SK-N-SH (cell line): ENCODE measurements around the gene CETN1. TPM values are rescaled to one million over a fixed set of nuclear protein-coding genes. Genes with fewer than 3 reads are reported as not detected.

Experiments used
- CTCF ChIA-PET: fragments of 300-600, 350-600 bp; formaldehyde crosslinking; extraction: SDS; loops from one replicate; lab custom pipeline; 2021; lab: Yijun Ruan, JAX
- POLR2A ChIA-PET: fragments of 350-600 bp; sonication (Branson Sonifier 250); formaldehyde crosslinking; extraction: SDS; loops from one replicate; lab custom pipeline; 2020; ENCODE audit warnings: antibody characterized with exemption, inconsistent platforms; lab: Yijun Ruan, JAX
- DNase-seq: peaks from one replicate; pipeline ENCODE4 v3.0.0; 2012
- H2AFZ ChIP-seq: fragments of 200-600 bp; sonication (generic); 2 replicates; pipeline ENCODE4 v1.8.1; 2016; ENCODE audit warnings: antibody characterized with exemption, mild to moderate bottlenecking, low read depth
- H3F3A ChIP-seq: fragments of 200-600 bp; sonication (generic); replicated peaks from 2 replicates; pipeline ENCODE3; 2016; ENCODE audit warnings: antibody characterized with exemption, mild to moderate bottlenecking; ENCODE audit not compliant: insufficient read depth
- H3K27ac ChIP-seq, 2 experiments: fragments of 200-500 bp in 1 of 2; fragments of 200-600 bp in 1 of 2; sonication (Bioruptor generic) in 1 of 2; sonication (generic), shearing (Covaris generic) in 1 of 2; 2 replicates each; pipeline versions ENCODE4 v1.5.1 to v1.6.1; 2014 to 2016; ENCODE audit warnings: low read depth in 2 of 2, inconsistent platforms in 1 of 2, low read length in 1 of 2, mild to moderate bottlenecking in 1 of 2, mixed read lengths in 1 of 2
- H3K27me3 ChIP-seq: fragments of 200-600 bp; sonication (generic), shearing (Covaris generic); 2 replicates; pipeline ENCODE4 v1.6.1; 2016; ENCODE audit warnings: mixed run types; ENCODE audit not compliant: insufficient read depth
- H3K36me3 ChIP-seq, 2 experiments: fragments of 200-500 bp in 1 of 2; fragments of 200-600 bp in 1 of 2; sonication (Bioruptor generic) in 1 of 2; sonication (generic) in 1 of 2; replicated peaks in 1 of 2; 2 replicates each; pipeline versions ENCODE3 to v1.5.1; 2014 to 2016; ENCODE audit warnings: low read length in 1 of 2, mild to moderate bottlenecking in 1 of 2; ENCODE audit not compliant: insufficient read depth in 2 of 2, control insufficient read depth in 1 of 2
- H3K4me1 ChIP-seq, 2 experiments: fragments of 200-500 bp in 1 of 2; fragments of 200-600 bp in 1 of 2; sonication (Bioruptor generic) in 1 of 2; sonication (generic), shearing (Covaris generic) in 1 of 2; 2 replicates each; pipeline versions ENCODE4 v1.5.1 to v1.6.1; 2014 to 2016; ENCODE audit warnings: low read depth in 1 of 2, low read length in 1 of 2, mixed run types in 1 of 2; ENCODE audit not compliant: insufficient read depth in 2 of 2, control insufficient read depth in 1 of 2
- H3K4me2 ChIP-seq: fragments of 200-600 bp; sonication (generic), shearing (Covaris generic); 2 replicates; pipeline ENCODE4 v1.6.1; 2017; ENCODE audit warnings: mixed run types
- H3K4me3 ChIP-seq, 2 experiments: fragments of 200-500 bp in 1 of 2; fragments of 200-600 bp in 1 of 2; sonication (Bioruptor generic) in 1 of 2; sonication (generic), shearing (Covaris generic) in 1 of 2; 2 replicates each; pipeline versions ENCODE4 v1.5.1 to v1.8.1; 2014 to 2016; ENCODE audit warnings: low read depth in 2 of 2, inconsistent platforms in 1 of 2, low read length in 1 of 2, mild to moderate bottlenecking in 1 of 2, mixed read lengths in 1 of 2, moderate library complexity in 1 of 2
- H3K79me2 ChIP-seq: fragments of 200-600 bp; sonication (generic); 2 replicates; pipeline ENCODE4 v1.8.1; 2017; ENCODE audit warnings: mild to moderate bottlenecking; ENCODE audit not compliant: insufficient read depth
- H3K9ac ChIP-seq: fragments of 200-600 bp; sonication (generic); 2 replicates; pipeline ENCODE4 v1.6.1; 2017; ENCODE audit warnings: mixed run types
- H3K9me2 ChIP-seq: fragments of 200-600 bp; sonication (generic); 2 replicates; pipeline ENCODE4 v1.6.1; 2017; ENCODE audit warnings: mixed run types
- H3K9me3 ChIP-seq: fragments of 200-600 bp; sonication (generic); 2 replicates; pipeline ENCODE4 v1.6.1; 2017; ENCODE audit warnings: mixed run types, mild to moderate bottlenecking, moderate library complexity
- H4K20me1 ChIP-seq: fragments of 200-600 bp; sonication (generic); 2 replicates; pipeline ENCODE4 v1.6.1; 2017; ENCODE audit warnings: mild to moderate bottlenecking, mixed run types; ENCODE audit not compliant: insufficient read depth
- ELF1 ChIP-seq: IDR thresholded peaks from 2 replicates; pipeline ENCODE4 v1.4.0; 2012
- EZH2phosphoT487 ChIP-seq: fragments of 200-600 bp; sonication (generic); IDR thresholded peaks from 2 replicates; pipeline ENCODE4 v1.6.1; 2017; ENCODE audit warnings: low read depth, mixed run types, mild to moderate bottlenecking, antibody characterized with exemption, moderate library complexity, borderline replicate concordance
- FOXM1 ChIP-seq: IDR thresholded peaks from 2 replicates; pipeline ENCODE4 v1.4.0; 2012; ENCODE audit warnings: low read depth, mild to moderate bottlenecking
- GABPA ChIP-seq: IDR thresholded peaks from 2 replicates; pipeline ENCODE4 v1.4.0; 2012; ENCODE audit warnings: low read depth, mild to moderate bottlenecking
- JUND ChIP-seq: IDR thresholded peaks from 2 replicates; pipeline ENCODE4 v1.4.0; 2012
- NFIC ChIP-seq: IDR thresholded peaks from 2 replicates; pipeline ENCODE4 v1.4.0; 2012; ENCODE audit warnings: borderline replicate concordance
- RCOR1 ChIP-seq: fragments of 150-350 bp; IDR thresholded peaks from 2 replicates; pipeline ENCODE4 v1.6.1; 2017; ENCODE audit warnings: antibody characterized with exemption, low read length
- RFX5 ChIP-seq: IDR thresholded peaks from 2 replicates; pipeline ENCODE4 v1.6.1; 2012; ENCODE audit warnings: mild to moderate bottlenecking, improper control_type of control experiment, low read length
- SIN3A ChIP-seq: IDR thresholded peaks from 2 replicates; pipeline ENCODE4 v1.6.1; 2012; ENCODE audit warnings: low read depth, mild to moderate bottlenecking, low read length, moderate library complexity, borderline replicate concordance
- SMC3 ChIP-seq: IDR thresholded peaks from 2 replicates; pipeline ENCODE4 v1.6.1; 2012; ENCODE audit warnings: low read depth, low read length, improper control_type of control experiment
- TAF1 ChIP-seq: IDR thresholded peaks from 2 replicates; pipeline ENCODE4 v1.6.1; 2012; ENCODE audit warnings: low read depth, mild to moderate bottlenecking, low read length, moderate library complexity, borderline replicate concordance
- TCF12 ChIP-seq: IDR thresholded peaks from 2 replicates; pipeline ENCODE4 v1.4.0; 2012
- YY1 ChIP-seq: IDR thresholded peaks from 2 replicates; pipeline ENCODE4 v1.4.0; 2012; ENCODE audit warnings: low read depth, mild to moderate bottlenecking
- ZBTB33 ChIP-seq: IDR thresholded peaks from 2 replicates; pipeline ENCODE4 v1.4.0; 2012; ENCODE audit warnings: low read depth, borderline replicate concordance
- polyA plus RNA-seq, 3 experiments: library from polyadenylated mRNA; depleted of rRNA; stranded (reverse); fragments of >200 nt; gene quantifications; 2 replicates each; pipeline ENCODE4 v1.2.3, GENCODE V29; 2012
- TF ChIP-seq, protein P1 (sequence below): fragments of 150-350 bp; IDR thresholded peaks from 2 replicates; pipeline ENCODE4 v1.6.1; 2016; ENCODE audit warnings: mild to moderate bottlenecking, low read depth, low read length
- TF ChIP-seq, protein P2 (sequence below): fragments of 150-350 bp; IDR thresholded peaks from 2 replicates; pipeline ENCODE4 v1.6.1; 2017; ENCODE audit warnings: antibody characterized with exemption, low read length, low read depth, borderline replicate concordance
- TF ChIP-seq, protein P3 (sequence below): IDR thresholded peaks from 2 replicates; pipeline ENCODE4; 2012

Gene CETN1
- polyA plus RNA-seq, 1 of the 3 experiments (the other 2 are of a cell fraction): not detected

- Histone ChIP-seq H3K4me3 (no peak overlapping the region), H3K9ac (no peak overlapping the region), H3F3A (no peaks in the 10 kb centered on the region), H3K9me3 (no peaks in the 10 kb centered on the region), H3K9me2 (no peaks in the 10 kb centered on the region), H2AFZ (no peak overlapping the region), H3K27me3 (no peaks in the 10 kb centered on the region), H3K4me1 (no peaks in the 10 kb centered on the region; a peak in 1 of 4 replicates), H3K79me2 (no peaks in the 10 kb centered on the region), H3K27ac (no peak overlapping the region), H4K20me1 (no peaks in the 10 kb centered on the region), H3K4me2 (no peak overlapping the region), H3K36me3 (no peaks in the 10 kb centered on the region)
- no peak for DNase-seq
- ChIA-PET CTCF (no interaction called here), POLR2A (no interaction called here)
- TF ChIP-seq TCF12: no peak
- TF ChIP-seq ELF1: no peak
- no peak for TF ChIP-seq ZBTB33
- no peak for TF ChIP-seq FOXM1
- TF ChIP-seq, protein P1, sequence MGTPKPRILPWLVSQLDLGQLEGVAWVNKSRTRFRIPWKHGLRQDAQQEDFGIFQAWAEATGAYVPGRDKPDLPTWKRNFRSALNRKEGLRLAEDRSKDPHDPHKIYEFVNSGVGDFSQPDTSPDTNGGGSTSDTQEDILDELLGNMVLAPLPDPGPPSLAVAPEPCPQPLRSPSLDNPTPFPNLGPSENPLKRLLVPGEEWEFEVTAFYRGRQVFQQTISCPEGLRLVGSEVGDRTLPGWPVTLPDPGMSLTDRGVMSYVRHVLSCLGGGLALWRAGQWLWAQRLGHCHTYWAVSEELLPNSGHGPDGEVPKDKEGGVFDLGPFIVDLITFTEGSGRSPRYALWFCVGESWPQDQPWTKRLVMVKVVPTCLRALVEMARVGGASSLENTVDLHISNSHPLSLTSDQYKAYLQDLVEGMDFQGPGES: no peak
- TF ChIP-seq, protein P2, sequence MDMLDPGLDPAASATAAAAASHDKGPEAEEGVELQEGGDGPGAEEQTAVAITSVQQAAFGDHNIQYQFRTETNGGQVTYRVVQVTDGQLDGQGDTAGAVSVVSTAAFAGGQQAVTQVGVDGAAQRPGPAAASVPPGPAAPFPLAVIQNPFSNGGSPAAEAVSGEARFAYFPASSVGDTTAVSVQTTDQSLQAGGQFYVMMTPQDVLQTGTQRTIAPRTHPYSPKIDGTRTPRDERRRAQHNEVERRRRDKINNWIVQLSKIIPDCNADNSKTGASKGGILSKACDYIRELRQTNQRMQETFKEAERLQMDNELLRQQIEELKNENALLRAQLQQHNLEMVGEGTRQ: no peak
- no peak for TF ChIP-seq RFX5
- TF ChIP-seq SMC3: no peak
- TF ChIP-seq EZH2phosphoT487: no peak
- no peak for TF ChIP-seq GABPA
- TF ChIP-seq RCOR1: no peak
- no peak for TF ChIP-seq TAF1
- TF ChIP-seq, protein P3, sequence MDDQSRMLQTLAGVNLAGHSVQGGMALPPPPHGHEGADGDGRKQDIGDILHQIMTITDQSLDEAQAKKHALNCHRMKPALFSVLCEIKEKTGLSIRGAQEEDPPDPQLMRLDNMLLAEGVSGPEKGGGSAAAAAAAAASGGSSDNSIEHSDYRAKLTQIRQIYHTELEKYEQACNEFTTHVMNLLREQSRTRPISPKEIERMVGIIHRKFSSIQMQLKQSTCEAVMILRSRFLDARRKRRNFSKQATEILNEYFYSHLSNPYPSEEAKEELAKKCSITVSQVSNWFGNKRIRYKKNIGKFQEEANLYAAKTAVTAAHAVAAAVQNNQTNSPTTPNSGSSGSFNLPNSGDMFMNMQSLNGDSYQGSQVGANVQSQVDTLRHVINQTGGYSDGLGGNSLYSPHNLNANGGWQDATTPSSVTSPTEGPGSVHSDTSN: no peak
- TF ChIP-seq YY1: no peak
- no peak for TF ChIP-seq JUND
- no peak for TF ChIP-seq NFIC
- no peak for TF ChIP-seq SIN3A
Measured at GRCh38 chr18:532632-533031, 47.5 kb upstream of the CETN1 start.
